HCT116 (cell line): Measurements from ENCODE around the gene TRIM68. TPM values are rescaled to one million over a fixed set of nuclear protein-coding genes. Genes with fewer than 3 reads are reported as not detected.

Experiments used
- ATAC-seq: fragments of 200-7000 bp; cut with Tn5 transposase; 2 replicates; pipeline ENCODE4 v1.9.1; 2020; ENCODE audit warnings: mild to moderate bottlenecking, moderate library complexity
- BruUV-seq: library from RNA; stranded (reverse); fragments of 400-500 nt; replicated peaks from 2 replicates; lab custom pipeline; 2021; lab: Mats Ljungman, UMichigan
- CTCF ChIA-PET: fragments of 300-600 bp; sonication (Branson Sonifier 250); formaldehyde crosslinking; loops from one replicate; lab custom pipeline; 2021; ENCODE audit warnings: antibody characterized with exemption; lab: Charles Lee
- POLR2A ChIA-PET: fragments of 300-600, 350-600 bp; sonication (Branson Sonifier 250); formaldehyde crosslinking; loops from one replicate; lab custom pipeline; 2021; ENCODE audit warnings: antibody characterized with exemption; lab: Charles Lee
- RAD21 ChIA-PET, 2 experiments: fragments of 300-600 bp; sonication (Branson Sonifier 250); formaldehyde crosslinking; loops; one replicate each; lab custom pipeline; 2023; ENCODE audit warnings: low total read pairs in 2 of 2; ENCODE audit not compliant: uncharacterized antibody in 2 of 2, unreplicated experiment in 2 of 2, low non-redundant PET in 1 of 2; lab: Charles Lee
- DNase-seq: peaks from one replicate; pipeline ENCODE4 v3.0.0-alpha.2; 2010; ENCODE audit warnings: low read depth, low spot score
- H2AFZ ChIP-seq: fragments of 200-600 bp; shearing (Covaris generic), sonication (generic); 2 replicates; pipeline ENCODE4 v1.6.1; 2017; ENCODE audit warnings: low read depth, mixed run types, mixed read lengths, antibody characterized with exemption, low read length; ENCODE audit not compliant: poor library complexity, severe bottlenecking
- H3K27ac ChIP-seq: 2 replicates; pipeline ENCODE4 v1.5.1; 2012; ENCODE audit warnings: low read depth, low read length
- H3K27me3 ChIP-seq: fragments of 200-600 bp; sonication (generic); 2 replicates; pipeline ENCODE4 v1.6.1; 2016; ENCODE audit warnings: mixed run types, low read length, mixed read lengths; ENCODE audit not compliant: insufficient read depth
- H3K36me3 ChIP-seq, 2 experiments: fragments of 200-500 bp in 1 of 2; fragments of 200-600 bp in 1 of 2; sonication (Bioruptor generic) in 1 of 2; sonication (generic) in 1 of 2; 2 replicates each; pipeline versions ENCODE4 v1.5.1 to v1.6.1; 2014 to 2016; ENCODE audit warnings: low read length in 2 of 2, inconsistent platforms in 1 of 2, mixed read lengths in 1 of 2, mixed run types in 1 of 2; ENCODE audit not compliant: insufficient read depth in 2 of 2, control insufficient read depth in 1 of 2
- H3K4me1 ChIP-seq, 2 experiments: fragments of 200-600 bp in 1 of 2; sonication (generic) in 1 of 2; 2 replicates each; pipeline versions ENCODE4 v1.5.1 to v1.6.1; 2012 to 2017; ENCODE audit warnings: low read length in 2 of 2, inconsistent platforms in 1 of 2, mild to moderate bottlenecking in 1 of 2, mixed read lengths in 1 of 2, mixed run types in 1 of 2, moderate library complexity in 1 of 2; ENCODE audit not compliant: insufficient read depth in 2 of 2, control insufficient read depth in 1 of 2
- H3K4me2 ChIP-seq: fragments of 200-600 bp; sonication (generic); 2 replicates; pipeline ENCODE4 v1.6.1; 2017; ENCODE audit warnings: mixed run types, low read length, mixed read lengths
- H3K4me3 ChIP-seq, 2 experiments: fragments of 200-600 bp in 1 of 2; sonication (generic) in 1 of 2; replicated peaks in 1 of 2; 2 replicates each; pipeline ENCODE4 v1.5.1; 2011 to 2016; ENCODE audit warnings: low read length in 2 of 2, control low read depth in 1 of 2, low read depth in 1 of 2, mild to moderate bottlenecking in 1 of 2, mixed read lengths in 1 of 2, mixed run types in 1 of 2
- H3K79me2 ChIP-seq: fragments of 200-600 bp; sonication (generic); 2 replicates; pipeline ENCODE4 v1.6.1; 2017; ENCODE audit warnings: mild to moderate bottlenecking, mixed run types, low read length, moderate library complexity, mixed read lengths; ENCODE audit not compliant: insufficient read depth
- H3K9ac ChIP-seq: fragments of 200-600 bp; sonication (generic); 2 replicates; pipeline ENCODE4 v1.6.1; 2016; ENCODE audit warnings: low read length, mixed read lengths
- H3K9me2 ChIP-seq: fragments of 200-600 bp; sonication (generic), shearing (Covaris generic); 2 replicates; pipeline ENCODE4 v1.6.1; 2017; ENCODE audit warnings: mixed run types, mild to moderate bottlenecking, moderate library complexity; ENCODE audit not compliant: insufficient read depth
- H3K9me3 ChIP-seq, 2 experiments: fragments of 200-500 bp in 1 of 2; fragments of 200-600 bp in 1 of 2; sonication (Bioruptor generic) in 1 of 2; sonication (generic) in 1 of 2; 2 replicates each; pipeline ENCODE4 v1.6.1; 2014 to 2017; ENCODE audit warnings: low read length in 2 of 2, mixed read lengths in 2 of 2, inconsistent platforms in 1 of 2, low read depth in 1 of 2, mild to moderate bottlenecking in 1 of 2, mixed run types in 1 of 2, moderate library complexity in 1 of 2; ENCODE audit not compliant: control insufficient read depth in 1 of 2, insufficient read depth in 1 of 2
- H4K20me1 ChIP-seq: fragments of 200-600 bp; sonication (generic), shearing (Covaris generic); 2 replicates; pipeline ENCODE4 v1.6.1; 2017; ENCODE audit warnings: mixed run types, mild to moderate bottlenecking, moderate library complexity; ENCODE audit not compliant: insufficient read depth
- CBX3 ChIP-seq: IDR thresholded peaks from 2 replicates; pipeline ENCODE4 v1.6.1; 2012; ENCODE audit warnings: low read depth
- CTCF ChIP-seq, 3 experiments: fragments of 200-600 bp in 1 of 3; sonication (generic) in 1 of 3; IDR thresholded peaks in 2 of 3; conservative IDR thresholded peaks in 1 of 3; 2 replicates each; pipeline ENCODE4 v1.5.1; 2012 to 2017; ENCODE audit warnings: low read depth in 2 of 3, low read length in 2 of 3, antibody characterized with exemption in 1 of 3, borderline replicate concordance in 1 of 3, control low read depth in 1 of 3, mild to moderate bottlenecking in 1 of 3, mixed read lengths in 1 of 3, mixed run types in 1 of 3, moderate library complexity in 1 of 3; ENCODE audit not compliant: insufficient read depth in 1 of 3
- EZH2 ChIP-seq: fragments of 200-600 bp; sonication (generic); IDR thresholded peaks from 2 replicates; pipeline ENCODE4 v1.6.1; 2017; ENCODE audit warnings: antibody characterized with exemption, mixed run types
- EZH2phosphoT487 ChIP-seq: fragments of 200-600 bp; IDR thresholded peaks from 2 replicates; pipeline ENCODE4 v1.6.1; 2018; ENCODE audit warnings: antibody characterized with exemption, borderline replicate concordance
- FOSL1 ChIP-seq: IDR thresholded peaks from 2 replicates; pipeline ENCODE4 v1.6.1; 2012; ENCODE audit warnings: low read depth
- JUND ChIP-seq: IDR thresholded peaks from 2 replicates; pipeline ENCODE4 v1.6.1; 2012
- MAX ChIP-seq: IDR thresholded peaks from 2 replicates; pipeline ENCODE4 v1.6.1; 2012
- POLR2A ChIP-seq: IDR thresholded peaks from 2 replicates; pipeline ENCODE4 v1.7.0; 2011; ENCODE audit warnings: borderline replicate concordance; ENCODE audit not compliant: insufficient read depth, insufficient read length; ENCODE audit errors: extremely low read depth
- POLR2AphosphoS5 ChIP-seq: IDR thresholded peaks from 2 replicates; pipeline ENCODE4 v1.6.1; 2011; ENCODE audit warnings: mild to moderate bottlenecking, low read depth, low read length, moderate library complexity
- RAD21 ChIP-seq: IDR thresholded peaks from 2 replicates; pipeline ENCODE4 v1.6.1; 2012; ENCODE audit warnings: low read depth, mild to moderate bottlenecking
- REST ChIP-seq: IDR thresholded peaks from 2 replicates; pipeline ENCODE4 v1.6.1; 2012; ENCODE audit warnings: low read depth
- SIN3A ChIP-seq: IDR thresholded peaks from 2 replicates; pipeline ENCODE4 v1.6.1; 2012; ENCODE audit warnings: low read depth
- SP1 ChIP-seq: IDR thresholded peaks from 2 replicates; pipeline ENCODE4 v1.6.1; 2012; ENCODE audit warnings: low read depth
- SRF ChIP-seq: IDR thresholded peaks from 2 replicates; pipeline ENCODE4 v1.6.1; 2012; ENCODE audit warnings: low read depth
- YY1 ChIP-seq: IDR thresholded peaks from 2 replicates; pipeline ENCODE4 v1.6.1; 2011; ENCODE audit warnings: low read length, low read depth, moderate library complexity, mild to moderate bottlenecking; ENCODE audit not compliant: insufficient replicate concordance; ENCODE audit errors: extremely low read depth
- ZNF274 ChIP-seq: fragments of 200-500 bp; sonication (Bioruptor generic); IDR thresholded peaks from 2 replicates; pipeline ENCODE4 v1.6.1; 2014; ENCODE audit warnings: mild to moderate bottlenecking, low read depth, low read length, inconsistent platforms
- intact Hi-C: fragments of 100-400 bp; cut with micrococcal nuclease; formaldehyde crosslinking; loops from 2 replicates; pipeline ENCODE4 v1.10.0; 2022
- total RNA-seq: library from RNA; stranded (reverse); gene quantifications from one replicate; pipeline ENCODE4 v1.2.1, GENCODE V29; 2021; ENCODE audit not compliant: unreplicated experiment
- TF ChIP-seq, protein P1 (sequence below): IDR thresholded peaks from 2 replicates; pipeline ENCODE4 v1.6.1; 2012

The TRIM68 gene
- total RNA-seq, 1 experiment from 2014 or later: 8.3 TPM

DNA sequence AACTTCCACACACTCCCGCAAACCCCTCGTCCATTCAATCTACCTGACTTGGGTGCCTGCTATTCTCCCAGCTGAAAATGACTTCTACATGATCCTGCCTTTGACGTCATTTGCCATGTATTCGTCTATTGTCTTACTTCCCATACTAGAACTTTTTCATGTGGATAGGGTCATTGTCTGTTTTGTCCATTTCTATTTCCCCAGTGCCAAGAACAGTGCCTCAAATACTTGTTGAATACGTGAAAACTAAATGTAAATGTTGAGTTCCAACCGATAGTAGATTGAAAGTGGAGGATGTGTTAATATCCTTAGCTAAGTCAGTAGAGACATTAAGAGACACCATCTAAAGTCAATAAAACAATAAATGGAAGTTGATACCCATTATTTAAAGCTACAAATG lies 935 bp downstream of the TRIM68 start:
- Histone ChIP-seq H3K27ac (no peak overlapping the region), H4K20me1 (no peaks in the 10 kb centered on the region), H3K27me3 (no peaks in the 10 kb centered on the region), H3K4me1 (peaks cover 0 to 15% of the 10 kb centered on the region in 2 experiments; a peak in 2 of 4 replicates), H3K9ac (peak overlapping the region; percentile 68), H3K4me3 (peak overlapping the region; percentile 67 to 80), H3K36me3 (no peaks in the 10 kb centered on the region)
- TSS peak; percentile 59 for BruUV-seq
- POLR2A ChIA-PET: interaction anchor here (0.9 to 1.1 kb wide), 2 partner anchors 9 to 397 kb away, joined by 3 to 5 read pairs; no protein-coding TSS in a partner anchor
- intact Hi-C loops: loop anchor here (1.0 kb wide), 1 partner anchor 420 kb away; no protein-coding TSS in a partner anchor
- no peak for ATAC-seq
- no peak for TF ChIP-seq EZH2phosphoT487
- TF ChIP-seq RAD21: no peak
- TF ChIP-seq, protein P1, sequence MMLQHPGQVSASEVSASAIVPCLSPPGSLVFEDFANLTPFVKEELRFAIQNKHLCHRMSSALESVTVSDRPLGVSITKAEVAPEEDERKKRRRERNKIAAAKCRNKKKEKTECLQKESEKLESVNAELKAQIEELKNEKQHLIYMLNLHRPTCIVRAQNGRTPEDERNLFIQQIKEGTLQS: no peak
- no peak for TF ChIP-seq REST
- no peak for TF ChIP-seq POLR2A
- no peak for TF ChIP-seq CBX3
- TF ChIP-seq MAX: no peak
- TF ChIP-seq CTCF (IDR thresholded peaks at IDR 0.05 in 2 of 3, conservative IDR thresholded peaks at IDR 0.05 in 1 of 3; ENCODE audit: borderline replicate concordance in 1 of 3, insufficient read depth in 1 of 3, low read depth in 2 of 3, low read length in 2 of 3): no peak
- TF ChIP-seq FOSL1: no peak
- TF ChIP-seq SP1: no peak
- TF ChIP-seq ZNF274: no peak
- no peak for TF ChIP-seq SRF
- TF ChIP-seq SIN3A: no peak
- TF ChIP-seq YY1: no peak
- TF ChIP-seq POLR2AphosphoS5: no peak
- no peak for TF ChIP-seq EZH2
- TF ChIP-seq JUND: no peak
- TF ChIP-seq, all 23 proteins: peak for 0
- CTCF ChIA-PET: interaction anchor here (0.9 to 2.9 kb wide), 4 partner anchors 29 to 425 kb away, joined by 3 to 13 read pairs (median 9); partner anchors contain the start of gene OR51D1
- Histone ChIP-seq H3K9me2 (no peaks in the 10 kb centered on the region), H3K79me2 (peaks cover 4% of the 10 kb centered on the region; the same call in 1 of the 2 replicates), H2AFZ (peak overlapping the region; percentile 84), H3K9me3 (no peaks in the 10 kb centered on the region), H3K4me2 (peak overlapping the region; percentile 84)
- DNase-seq: no peak
- RAD21 ChIA-PET: no interaction called here
